SK-N-SH treated with all-trans-retinoic acid at 6 μM for 48 hours (cell line): Measurements from ENCODE around the gene FAM156B.

Experiments
- CSDC2 ChIP-seq: fragments of 250-450 bp; sonication (Bioruptor Pico); IDR thresholded peaks from 2 replicates; pipeline ENCODE4 v1.5.0; 2020; ENCODE audit warnings: mild to moderate bottlenecking, moderate library complexity
- TOX ChIP-seq: fragments of 250-450 bp; sonication (Bioruptor Pico); IDR thresholded peaks from 2 replicates; pipeline ENCODE4 v1.8.0; 2021; ENCODE audit warnings: mild to moderate bottlenecking, moderate library complexity, borderline replicate concordance
- ZFP3 ChIP-seq: fragments of 250-450 bp; sonication (Bioruptor Pico); IDR thresholded peaks from 2 replicates; pipeline ENCODE4 v1.5.0; 2020; ENCODE audit warnings: mild to moderate bottlenecking, moderate library complexity
- TF ChIP-seq, protein P1 (sequence below): fragments of 250-450 bp; sonication (Bioruptor Pico); IDR thresholded peaks from 2 replicates; pipeline ENCODE4 v1.8.0; 2020; ENCODE audit warnings: mild to moderate bottlenecking, moderate library complexity, borderline replicate concordance
- TF ChIP-seq, protein P2 (sequence below): fragments of 250-450 bp; sonication (Bioruptor Pico); IDR thresholded peaks from 2 replicates; pipeline ENCODE4 v1.5.1; 2020; ENCODE audit warnings: low read depth, mild to moderate bottlenecking, moderate library complexity

DNA sequence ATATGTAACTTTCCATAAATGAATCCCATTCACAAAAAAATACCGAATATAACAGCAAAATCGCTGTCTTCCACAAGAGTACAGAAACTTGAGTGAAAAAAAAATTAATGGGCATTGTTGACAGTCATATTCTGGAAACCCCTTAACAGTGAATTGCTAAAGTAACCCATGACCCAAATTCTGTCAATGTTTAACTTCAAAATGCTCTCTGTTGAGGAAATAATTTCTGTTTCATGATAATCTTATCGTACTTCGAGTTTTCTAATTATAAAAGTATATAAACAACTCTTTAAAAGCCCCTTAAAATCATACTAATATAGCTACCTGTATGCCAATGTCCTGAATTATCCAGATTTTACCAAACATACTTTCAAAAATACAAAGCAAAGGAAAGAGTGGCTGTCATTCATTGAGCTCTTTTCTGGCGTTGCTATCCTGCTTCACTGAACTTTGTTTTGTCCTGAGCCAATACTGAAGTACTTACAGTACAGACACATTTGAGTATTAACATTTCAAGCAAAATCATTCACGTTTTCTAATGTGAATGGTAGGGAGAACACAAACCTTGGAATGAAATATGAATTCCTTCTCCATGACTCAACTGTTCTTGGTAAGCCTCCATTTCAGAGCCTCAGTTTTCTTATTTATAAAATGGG is 31.7 kb upstream of the FAM156B start:
- TF ChIP-seq, protein P1, sequence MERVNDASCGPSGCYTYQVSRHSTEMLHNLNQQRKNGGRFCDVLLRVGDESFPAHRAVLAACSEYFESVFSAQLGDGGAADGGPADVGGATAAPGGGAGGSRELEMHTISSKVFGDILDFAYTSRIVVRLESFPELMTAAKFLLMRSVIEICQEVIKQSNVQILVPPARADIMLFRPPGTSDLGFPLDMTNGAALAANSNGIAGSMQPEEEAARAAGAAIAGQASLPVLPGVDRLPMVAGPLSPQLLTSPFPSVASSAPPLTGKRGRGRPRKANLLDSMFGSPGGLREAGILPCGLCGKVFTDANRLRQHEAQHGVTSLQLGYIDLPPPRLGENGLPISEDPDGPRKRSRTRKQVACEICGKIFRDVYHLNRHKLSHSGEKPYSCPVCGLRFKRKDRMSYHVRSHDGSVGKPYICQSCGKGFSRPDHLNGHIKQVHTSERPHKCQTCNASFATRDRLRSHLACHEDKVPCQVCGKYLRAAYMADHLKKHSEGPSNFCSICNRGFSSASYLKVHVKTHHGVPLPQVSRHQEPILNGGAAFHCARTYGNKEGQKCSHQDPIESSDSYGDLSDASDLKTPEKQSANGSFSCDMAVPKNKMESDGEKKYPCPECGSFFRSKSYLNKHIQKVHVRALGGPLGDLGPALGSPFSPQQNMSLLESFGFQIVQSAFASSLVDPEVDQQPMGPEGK (CRISPR knock-in tag), result no peak
- TF ChIP-seq, protein P2, sequence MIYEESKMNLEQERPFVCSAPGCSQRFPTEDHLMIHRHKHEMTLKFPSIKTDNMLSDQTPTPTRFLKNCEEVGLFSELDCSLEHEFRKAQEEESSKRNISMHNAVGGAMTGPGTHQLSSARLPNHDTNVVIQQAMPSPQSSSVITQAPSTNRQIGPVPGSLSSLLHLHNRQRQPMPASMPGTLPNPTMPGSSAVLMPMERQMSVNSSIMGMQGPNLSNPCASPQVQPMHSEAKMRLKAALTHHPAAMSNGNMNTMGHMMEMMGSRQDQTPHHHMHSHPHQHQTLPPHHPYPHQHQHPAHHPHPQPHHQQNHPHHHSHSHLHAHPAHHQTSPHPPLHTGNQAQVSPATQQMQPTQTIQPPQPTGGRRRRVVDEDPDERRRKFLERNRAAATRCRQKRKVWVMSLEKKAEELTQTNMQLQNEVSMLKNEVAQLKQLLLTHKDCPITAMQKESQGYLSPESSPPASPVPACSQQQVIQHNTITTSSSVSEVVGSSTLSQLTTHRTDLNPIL, result no peak
- TF ChIP-seq ZFP3, result no peak
- TF ChIP-seq TOX (CRISPR knock-in tag), result no peak
- TF ChIP-seq CSDC2, result no peak
